Naive thymus-derived CD8-positive, alpha-beta T cell (primary cell): ENCODE results near the gene NIPAL3. TPM values are rescaled to one million over a fixed set of nuclear protein-coding genes. Genes with fewer than 3 reads are reported as not detected.

ENCODE experiments used
- ATAC-seq, 2 donors: fragments of 150-1000 bp; cut with Tn5 transposase in 1 of 2; sonication (Bioruptor Pico), chemical (Tn5 transposase) in 1 of 2; 1 replicate in 1 of 2; 2 replicates in 1 of 2; pipeline ENCODE4 v1.10.0; 2021; ENCODE audit warnings: mild to moderate bottlenecking in 2 of 2, moderate library complexity in 2 of 2
- POLR2A ChIA-PET: fragments of 350-600 bp; sonication (Branson Sonifier 250); formaldehyde crosslinking; loops from one replicate; lab custom pipeline; 2021; ENCODE audit warnings: antibody characterized with exemption; lab: Charles Lee
- DNase-seq, 10 donors: peaks; one replicate each; pipeline versions ENCODE4 v3.0.0 to v3.0.0-alpha.2; 2020 to 2022
- H3K27ac Mint-ChIP-seq, 10 donors: one replicate each; pipeline ENCODE4 v1.8.0; 2020 to 2022; ENCODE audit warnings: mild to moderate bottlenecking in 10 of 10, mixed read lengths in 10 of 10, moderate library complexity in 4 of 10, inconsistent platforms in 1 of 10
- H3K27me3 Mint-ChIP-seq, 5 donors: one replicate each; pipeline ENCODE4 v1.8.0; 2021 to 2022; ENCODE audit warnings: mixed read lengths in 5 of 5
- H3K36me3 Mint-ChIP-seq, 3 donors: one replicate each; pipeline ENCODE4 v1.8.0; 2020 to 2022; ENCODE audit warnings: mixed read lengths in 3 of 3, mild to moderate bottlenecking in 2 of 3, inconsistent platforms in 1 of 3
- H3K4me1 Mint-ChIP-seq, 4 donors: one replicate each; pipeline ENCODE4 v1.8.0; 2021 to 2022; ENCODE audit warnings: mixed read lengths in 4 of 4
- H3K4me3 Mint-ChIP-seq, 10 donors: one replicate each; pipeline ENCODE4 v1.8.0; 2020 to 2022; ENCODE audit warnings: mild to moderate bottlenecking in 10 of 10, mixed read lengths in 10 of 10, moderate library complexity in 6 of 10, inconsistent platforms in 1 of 10
- H3K9me3 Mint-ChIP-seq, 9 donors: one replicate each; pipeline ENCODE4 v1.8.0; 2020 to 2022; ENCODE audit warnings: mixed read lengths in 9 of 9, mild to moderate bottlenecking in 3 of 9, inconsistent platforms in 1 of 9, moderate library complexity in 1 of 9
- polyA plus RNA-seq, 3 donors: library from polyadenylated mRNA; unstranded; fragments of 300-500 nt; fragmentation: Illumina TruSeq; gene quantifications; one replicate each; pipeline ENCODE4 v1.2.3, GENCODE V29; 2021
- total RNA-seq, 8 experiments: library from RNA in 2 of 8; stranded (reverse) in 2 of 8; gene quantifications; one replicate each; pipeline ENCODE4 v1.2.3 and lab custom pipeline; 2021 to 2026

NIPAL3 gene
- total and polyA plus RNA-seq, 5 experiments from 2014 or later, result 57.5 to 90.4 (median 59.3) TPM

- Mint-ChIP-seq H3K36me3 (peaks cover 6 to 17% (median 14%) of the 10 kb centered on the region in 3 donors), H3K27ac (peak overlapping the region; percentile 94 to 99 (median 97)), H3K4me1 (peaks cover 25 to 50% (median 47%) of the 10 kb centered on the region in 4 donors), H3K4me3 (peak overlapping the region in 9 of 10 donors; percentile 80 to 93 (median 88)), H3K9me3 (peaks cover 0 to 6% (median 0%) of the 10 kb centered on the region in 9 donors), H3K27me3 (peaks cover 0 to 4% (median 0%) of the 10 kb centered on the region in 5 donors)
- POLR2A ChIA-PET, result interaction anchor here (0.7 to 20.4 kb wide), 9 partner anchors 12 to 87 kb away, joined by 4 to 930 read pairs (median 32); partner anchors contain the start of genes NIPAL3 and STPG1
- ATAC-seq (no peak), DNase-seq (no peak)
Measured at GRCh38 chr1:24500448-24501048, 84.9 kb downstream of the NIPAL3 start.

GRCh38 chr1:24501371-24502064, 85.9 kb downstream of the NIPAL3 start:
- peak overlapping the region; percentile 94 to 99 (median 97) for H3K27ac Mint-ChIP-seq
- DNase-seq (peak in 7 of 10 donors; percentile 23 to 68 (median 46)), ATAC-seq (peak in 1 of 2 donors; percentile 3)
- H3K27me3 Mint-ChIP-seq, result peaks cover 0 to 4% (median 0%) of the 10 kb centered on the region in 5 donors
- POLR2A ChIA-PET, result interaction anchor here (0.6 to 20.4 kb wide), 25 partner anchors 11 to 524 kb away, joined by 3 to 930 read pairs (median 8); partner anchors contain the start of genes NIPAL3, SRRM1 and STPG1
- peaks cover 0 to 6% (median 0%) of the 10 kb centered on the region in 9 donors for H3K9me3 Mint-ChIP-seq
- peaks cover 30 to 57% (median 54%) of the 10 kb centered on the region in 4 donors for H3K4me1 Mint-ChIP-seq
- peaks cover 6 to 14% (median 13%) of the 10 kb centered on the region in 3 donors for H3K36me3 Mint-ChIP-seq
- peak overlapping the region; percentile 80 to 93 (median 88) for H3K4me3 Mint-ChIP-seq

GRCh38 chr1:24502065-24502708, 86.6 kb downstream of the NIPAL3 start:
- DNase-seq (peak; percentile 74 to 94 (median 88)), ATAC-seq (peak; percentile 65 to 70)
- Mint-ChIP-seq H3K27me3 (peaks cover 0 to 4% (median 0%) of the 10 kb centered on the region in 5 donors), H3K4me1 (peaks cover 33 to 64% (median 59%) of the 10 kb centered on the region in 4 donors), H3K9me3 (peaks cover 0 to 6% (median 0%) of the 10 kb centered on the region in 9 donors), H3K27ac (peak overlapping the region; percentile 94 to 99 (median 97)), H3K4me3 (peak overlapping the region; percentile 80 to 93 (median 88)), H3K36me3 (peaks cover 6 to 14% (median 13%) of the 10 kb centered on the region in 3 donors)
- POLR2A ChIA-PET, result interaction anchor here (0.6 to 20.4 kb wide), 27 partner anchors 10 to 730 kb away, joined by 3 to 930 read pairs (median 6); partner anchors contain the start of genes NIPAL3, SRRM1, STPG1 and SYF2

- Mint-ChIP-seq H3K27me3 (peaks cover 0 to 4% (median 0%) of the 10 kb centered on the region in 5 donors), H3K27ac (peak within 1 kb of the TSS; percentile 96 to 100 (median 98)), H3K36me3 (peaks cover 10 to 17% (median 14%) of the 10 kb centered on the region in 3 donors), H3K4me3 (peak within 1 kb of the TSS; percentile 80 to 99 (median 98)), H3K9me3 (peaks cover 0 to 6% (median 0%) of the 10 kb centered on the region in 9 donors), H3K4me1 (peaks cover 38 to 66% (median 62%) of the 10 kb centered on the region in 4 donors)
- ATAC-seq (peak; percentile 61 to 63), DNase-seq (peak; percentile 79 to 95 (median 92))
- POLR2A ChIA-PET, result interaction anchor here (0.6 to 20.4 kb wide), 20 partner anchors 10 to 729 kb away, joined by 4 to 930 read pairs (median 12); partner anchors contain the start of genes NIPAL3, SRRM1, STPG1 and SYF2
Measured at GRCh38 chr1:24502709-24503058, 87.1 kb downstream of the NIPAL3 start, which contains the start of gene RCAN3. Gene RCAN3 (plus strand): TSS chr1:24502836. CDS start chr1:24514373, 11,537 bp downstream.

- Mint-ChIP-seq H3K4me3 (peak overlapping the region; percentile 80 to 99 (median 98)), H3K36me3 (peaks cover 14 to 19% (median 16%) of the 10 kb centered on the region in 3 donors), H3K27me3 (peaks cover 0 to 4% (median 0%) of the 10 kb centered on the region in 5 donors), H3K27ac (peak overlapping the region; percentile 96 to 100 (median 98)), H3K4me1 (peaks cover 39 to 71% (median 64%) of the 10 kb centered on the region in 4 donors), H3K9me3 (peaks cover 0 to 6% (median 0%) of the 10 kb centered on the region in 9 donors)
- peak; percentile 9 to 14 for ATAC-seq
- peak in 3 of 10 donors; percentile 20 to 69 (median 60) for DNase-seq
- POLR2A ChIA-PET, result interaction anchor here (0.5 to 20.4 kb wide), 24 partner anchors 9 to 964 kb away, joined by 3 to 930 read pairs (median 7); partner anchors contain the start of genes NIPAL3, STPG1 and SYF2
Measured at GRCh38 chr1:24503059-24503751, 87.6 kb downstream of the NIPAL3 start.

GRCh38 chr1:24503870-24504523, 88.4 kb downstream of the NIPAL3 start:
- ATAC-seq, result no peak
- POLR2A ChIA-PET, result interaction anchor here (0.5 to 20.4 kb wide), 17 partner anchors 8 to 965 kb away, joined by 3 to 930 read pairs (median 5); partner anchors contain the start of genes NIPAL3, STPG1 and SYF2
- Mint-ChIP-seq H3K27ac (peak overlapping the region; percentile 96 to 100 (median 98)), H3K9me3 (peaks cover 0 to 4% (median 0%) of the 10 kb centered on the region in 9 donors), H3K27me3 (peaks cover 0 to 4% (median 0%) of the 10 kb centered on the region in 5 donors), H3K4me3 (peak overlapping the region; percentile 80 to 99 (median 98)), H3K36me3 (peaks cover 19 to 22% (median 19%) of the 10 kb centered on the region in 3 donors), H3K4me1 (peaks cover 42 to 71% (median 64%) of the 10 kb centered on the region in 4 donors)
- peak in 2 of 10 donors; percentile 29 to 34 for DNase-seq

- H3K4me3 Mint-ChIP-seq, result peak overlapping the region; percentile 80 to 99 (median 98)
- POLR2A ChIA-PET, result interaction anchor here (0.6 to 20.4 kb wide), 19 partner anchors 8 to 408 kb away, joined by 3 to 930 read pairs (median 5); partner anchors contain the start of genes NIPAL3 and STPG1
- H3K27ac Mint-ChIP-seq, result peak overlapping the region; percentile 96 to 100 (median 98)
- no peak for DNase-seq
- peaks cover 0 to 4% (median 0%) of the 10 kb centered on the region in 5 donors for H3K27me3 Mint-ChIP-seq
- H3K36me3 Mint-ChIP-seq, result peaks cover 19 to 28% (median 25%) of the 10 kb centered on the region in 3 donors
- no peaks in the 10 kb centered on the region for H3K9me3 Mint-ChIP-seq
- no peak for ATAC-seq
- peaks cover 42 to 71% (median 64%) of the 10 kb centered on the region in 4 donors for H3K4me1 Mint-ChIP-seq
Measured at GRCh38 chr1:24504560-24504959, 89.0 kb downstream of the NIPAL3 start.

- H3K4me3 Mint-ChIP-seq, result peak overlapping the region; percentile 73 to 99 (median 86)
- DNase-seq, result no peak
- peaks cover 22 to 37% (median 35%) of the 10 kb centered on the region in 3 donors for H3K36me3 Mint-ChIP-seq
- ATAC-seq, result no peak
- no peaks in the 10 kb centered on the region for H3K9me3 Mint-ChIP-seq
- POLR2A ChIA-PET, result interaction anchor here (0.7 to 20.4 kb wide), 12 partner anchors 10 to 938 kb away, joined by 3 to 930 read pairs (median 6); partner anchors contain the start of genes NIPAL3 and STPG1
- H3K27ac Mint-ChIP-seq, result peak overlapping the region; percentile 93 to 100 (median 98)
- H3K4me1 Mint-ChIP-seq, result peaks cover 45 to 73% (median 66%) of the 10 kb centered on the region in 4 donors
- peaks cover 0 to 4% (median 0%) of the 10 kb centered on the region in 5 donors for H3K27me3 Mint-ChIP-seq
Measured at GRCh38 chr1:24505816-24506215, 90.2 kb downstream of the NIPAL3 start.

GRCh38 chr1:24506691-24507381, 91.2 kb downstream of the NIPAL3 start:
- ATAC-seq (peak; percentile 6 to 13), DNase-seq (peak in 7 of 10 donors; percentile 25 to 86 (median 78))
- H3K27me3 Mint-ChIP-seq, result peaks cover 0 to 4% (median 0%) of the 10 kb centered on the region in 5 donors
- peaks cover 26 to 46% (median 44%) of the 10 kb centered on the region in 3 donors for H3K36me3 Mint-ChIP-seq
- POLR2A ChIA-PET, result interaction anchor here (0.6 to 20.4 kb wide), 13 partner anchors 9 to 725 kb away, joined by 3 to 930 read pairs (median 4); partner anchors contain the start of genes NIPAL3 and STPG1
- peak overlapping the region; percentile 96 to 100 (median 99) for H3K27ac Mint-ChIP-seq
- H3K4me3 Mint-ChIP-seq, result peak overlapping the region; percentile 80 to 99 (median 93)
- H3K4me1 Mint-ChIP-seq, result peaks cover 47 to 73% (median 67%) of the 10 kb centered on the region in 4 donors
- H3K9me3 Mint-ChIP-seq, result no peaks in the 10 kb centered on the region
